GM13977 (cell line): Measurements from ENCODE around the gene SMAD1.

Source experiments
- DNase-seq: peaks from one replicate; pipeline ENCODE4 v3.0.0; 2012; ENCODE audit warnings: low spot score
- in situ Hi-C: fragments of 300-500 bp; cut with MboI; formaldehyde crosslinking; loops from one replicate; pipeline ENCODE4 v1.12.0; 2022; ENCODE audit warnings: low sequenced_read_pairs, low pct_unique_long_range_greater_than_20kb, mixed read lengths, inconsistent platforms; ENCODE audit not compliant: unreplicated experiment
- TF ChIP-seq, protein P1 (sequence below): IDR thresholded peaks from 2 replicates; pipeline ENCODE4 v1.5.1; 2012; ENCODE audit warnings: mild to moderate bottlenecking, control low read depth; ENCODE audit not compliant: insufficient read depth; ENCODE audit errors: extremely low read depth, missing control alignments

The SMAD1 gene

GRCh38 chr4:145521282-145521681 lies 39.6 kb downstream of the SMAD1 start:
- TF ChIP-seq, protein P1, sequence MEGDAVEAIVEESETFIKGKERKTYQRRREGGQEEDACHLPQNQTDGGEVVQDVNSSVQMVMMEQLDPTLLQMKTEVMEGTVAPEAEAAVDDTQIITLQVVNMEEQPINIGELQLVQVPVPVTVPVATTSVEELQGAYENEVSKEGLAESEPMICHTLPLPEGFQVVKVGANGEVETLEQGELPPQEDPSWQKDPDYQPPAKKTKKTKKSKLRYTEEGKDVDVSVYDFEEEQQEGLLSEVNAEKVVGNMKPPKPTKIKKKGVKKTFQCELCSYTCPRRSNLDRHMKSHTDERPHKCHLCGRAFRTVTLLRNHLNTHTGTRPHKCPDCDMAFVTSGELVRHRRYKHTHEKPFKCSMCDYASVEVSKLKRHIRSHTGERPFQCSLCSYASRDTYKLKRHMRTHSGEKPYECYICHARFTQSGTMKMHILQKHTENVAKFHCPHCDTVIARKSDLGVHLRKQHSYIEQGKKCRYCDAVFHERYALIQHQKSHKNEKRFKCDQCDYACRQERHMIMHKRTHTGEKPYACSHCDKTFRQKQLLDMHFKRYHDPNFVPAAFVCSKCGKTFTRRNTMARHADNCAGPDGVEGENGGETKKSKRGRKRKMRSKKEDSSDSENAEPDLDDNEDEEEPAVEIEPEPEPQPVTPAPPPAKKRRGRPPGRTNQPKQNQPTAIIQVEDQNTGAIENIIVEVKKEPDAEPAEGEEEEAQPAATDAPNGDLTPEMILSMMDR, result no peak
- in situ Hi-C loops, result no loop called here
- no peak for DNase-seq

GRCh38 chr4:145523117-145523516 lies 41.5 kb downstream of the SMAD1 start:
- no peak for DNase-seq
- TF ChIP-seq, protein P1, result no peak
- in situ Hi-C loops, result no loop called here

- peak; percentile 22 for DNase-seq
- in situ Hi-C loops, result no loop called here
- TF ChIP-seq, protein P1, result no peak
Measured at GRCh38 chr4:145524552-145524951, 42.9 kb downstream of the SMAD1 start.

DNA sequence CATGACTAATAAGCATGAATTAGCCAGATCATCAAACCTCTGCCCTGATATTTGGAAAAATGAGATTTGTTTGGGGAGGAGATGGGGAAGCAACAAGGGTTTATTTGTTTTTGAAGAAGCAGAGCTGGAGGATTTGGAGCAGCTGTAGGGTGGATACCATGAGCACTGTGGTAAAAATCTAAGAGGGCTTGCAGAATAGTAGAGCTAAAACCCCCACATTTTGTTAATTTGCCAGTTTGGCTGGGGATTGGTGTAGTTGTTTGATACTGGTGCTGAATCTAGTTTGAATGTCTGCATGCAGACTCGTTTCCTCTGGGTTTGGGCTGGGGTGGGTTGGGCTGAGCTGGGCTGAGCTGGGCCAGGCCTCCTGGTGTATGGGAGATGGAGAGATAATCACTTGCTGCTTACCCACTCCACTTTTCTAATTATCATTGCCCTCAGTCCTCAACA lies 43.7 kb downstream of the SMAD1 start:
- TF ChIP-seq, protein P1, result no peak
- DNase-seq, result no peak
- in situ Hi-C loops, result no loop called here

GRCh38 chr4:145527773-145528172 lies 46.1 kb downstream of the SMAD1 start:
- in situ Hi-C loops, result no loop called here
- DNase-seq, result no peak
- TF ChIP-seq, protein P1, result no peak

DNA sequence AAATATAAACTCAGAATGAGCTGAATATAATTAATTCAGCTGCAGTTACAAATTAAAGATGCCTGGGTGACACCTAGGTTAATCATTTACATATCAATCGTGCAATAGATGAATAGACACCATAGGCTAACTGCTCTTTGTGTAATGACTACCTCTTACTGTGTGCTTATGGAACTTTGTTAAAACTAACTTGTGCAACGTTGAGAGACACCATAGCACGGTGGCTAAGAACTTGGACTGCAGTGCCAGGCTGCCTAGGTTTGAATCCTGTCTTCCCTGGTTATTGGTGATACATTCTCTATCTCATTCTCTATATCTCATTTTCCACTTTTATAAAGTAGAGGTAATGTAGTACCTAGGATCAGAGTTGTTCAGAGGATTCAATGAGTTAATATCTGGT lies 46.9 kb downstream of the SMAD1 start:
- in situ Hi-C loops, result no loop called here
- DNase-seq, result no peak
- TF ChIP-seq, protein P1, result no peak

DNA sequence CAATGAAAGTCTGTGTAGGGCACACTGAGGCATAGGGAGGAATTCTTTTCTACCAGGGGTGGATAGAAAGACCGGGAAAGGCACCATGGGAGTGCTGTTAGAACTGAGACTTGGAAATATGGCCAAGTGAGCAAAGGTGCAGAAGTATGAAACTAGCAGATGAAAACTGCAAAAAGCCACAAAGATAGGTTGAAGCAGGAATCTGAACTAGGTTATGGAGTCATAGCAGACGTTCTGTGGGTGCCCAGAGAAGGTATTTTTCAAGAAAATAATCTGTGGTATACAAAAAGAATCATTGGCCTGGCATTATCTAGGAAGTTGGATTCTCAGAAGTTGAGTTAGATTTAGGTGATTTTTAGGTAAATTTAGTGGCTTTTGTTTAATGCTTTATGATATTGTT lies 48.5 kb downstream of the SMAD1 start:
- DNase-seq, result no peak
- in situ Hi-C loops, result no loop called here
- TF ChIP-seq, protein P1, result no peak
